RWPE2 (cell line): ENCODE measurements around the gene ABCA9.
"Not testable (repeated sequence)": the region's sequence is repeated elsewhere in the genome, so short reads cannot be mapped to it uniquely, and the experiment has no call there.

ENCODE experiments used
- ATAC-seq: fragments of 200-7000 bp; cut with Tn5 transposase; 3 replicates; pipeline ENCODE4 v1.9.1; 2021; ENCODE audit warnings: low read depth
- DNase-seq: peaks from one replicate; pipeline ENCODE4 v3.0.0-alpha.2; 2020; ENCODE audit warnings: low spot score
- H3K27ac ChIP-seq: fragments of 450-650 bp; 2 replicates; pipeline ENCODE4 v1.5.1; 2017; ENCODE audit warnings: mild to moderate bottlenecking; ENCODE audit not compliant: poor library complexity, severe bottlenecking
- H3K27me3 ChIP-seq: fragments of 250-450 bp; sonication (Bioruptor Pico); 2 replicates; pipeline ENCODE4 v1.5.1; 2021; ENCODE audit warnings: mild to moderate bottlenecking, moderate library complexity; ENCODE audit not compliant: insufficient read depth, poor library complexity, severe bottlenecking
- H3K36me3 ChIP-seq: fragments of 250-450 bp; sonication (Bioruptor Pico); 2 replicates; pipeline ENCODE4 v1.5.1; 2020; ENCODE audit warnings: low read depth, mild to moderate bottlenecking, moderate library complexity
- H3K4me1 ChIP-seq: fragments of 250-450 bp; sonication (Bioruptor Pico); 2 replicates; pipeline ENCODE4 v1.5.1; 2021; ENCODE audit warnings: mild to moderate bottlenecking, moderate library complexity; ENCODE audit not compliant: insufficient read depth, poor library complexity, severe bottlenecking
- H3K4me3 ChIP-seq: fragments of 250-450 bp; sonication (Bioruptor Pico); 2 replicates; pipeline ENCODE4 v1.5.1; 2021; ENCODE audit warnings: mild to moderate bottlenecking, moderate library complexity; ENCODE audit not compliant: severe bottlenecking
- H3K9me3 ChIP-seq: fragments of 250-450 bp; sonication (Bioruptor Pico); 2 replicates; pipeline ENCODE4 v1.5.1; 2021; ENCODE audit warnings: mild to moderate bottlenecking, moderate library complexity; ENCODE audit not compliant: severe bottlenecking
- CTCF ChIP-seq: fragments of 450-650 bp; IDR thresholded peaks from one replicate; pipeline ENCODE4 v1.5.1; 2017; ENCODE audit warnings: mild to moderate bottlenecking, moderate library complexity; ENCODE audit not compliant: poor library complexity, severe bottlenecking

ABCA9 gene

GRCh38 chr17:69071233-69071586 lies 10.5 kb upstream of the ABCA9 start:
- H3K9me3 ChIP-seq, H3K36me3 ChIP-seq, H3K27ac ChIP-seq, ATAC-seq, H3K4me1 ChIP-seq, DNase-seq, H3K27me3 ChIP-seq, H3K4me3 ChIP-seq: not testable (repeated sequence)

GRCh38 chr17:69070378-69071232 lies 9.9 kb upstream of the ABCA9 start:
- DNase-seq, H3K4me1 ChIP-seq, H3K4me3 ChIP-seq, H3K36me3 ChIP-seq, H3K27me3 ChIP-seq, ATAC-seq, H3K9me3 ChIP-seq, H3K27ac ChIP-seq: not testable (repeated sequence)

GRCh38 chr17:69069226-69069750 lies 8.6 kb upstream of the ABCA9 start:
- Histone ChIP-seq H3K36me3 (no peaks in the 10 kb centered on the region), H3K9me3 (no peaks in the 10 kb centered on the region), H3K27me3 (no peaks in the 10 kb centered on the region), H3K27ac (no peak overlapping the region), H3K4me3 (no peak overlapping the region), H3K4me1 (no peaks in the 10 kb centered on the region)
- no peak for TF ChIP-seq CTCF
- DNase-seq (no peak), ATAC-seq (no peak)

- H3K27ac ChIP-seq = no peak overlapping the region
- peak; percentile 16 for TF ChIP-seq CTCF
- DNase-seq = no peak
- no peaks in the 10 kb centered on the region for H3K36me3 ChIP-seq
- H3K4me1 ChIP-seq = no peaks in the 10 kb centered on the region
- no peak for ATAC-seq
- H3K27me3 ChIP-seq = no peaks in the 10 kb centered on the region
- H3K9me3 ChIP-seq = no peaks in the 10 kb centered on the region
- H3K4me3 ChIP-seq = no peak overlapping the region
Measured at GRCh38 chr17:69067274-69068047, 6.7 kb upstream of the ABCA9 start.

- Histone ChIP-seq H3K27me3 (no peaks in the 10 kb centered on the region), H3K27ac (no peak overlapping the region), H3K36me3 (no peaks in the 10 kb centered on the region), H3K9me3 (no peaks in the 10 kb centered on the region), H3K4me3 (no peak overlapping the region), H3K4me1 (no peaks in the 10 kb centered on the region)
- no peak for TF ChIP-seq CTCF
- DNase-seq (no peak), ATAC-seq (no peak)
Measured at GRCh38 chr17:69066482-69066881, 5.8 kb upstream of the ABCA9 start.
